ENCODE data around the gene C11orf24. TPM values are rescaled to one million over a fixed set of nuclear protein-coding genes. Genes with fewer than 3 reads are reported as not detected.

The C11orf24 gene
- polyA plus RNA-seq, 4 donors: 22.2 to 30.3 (median 27.6) TPM

DNA sequence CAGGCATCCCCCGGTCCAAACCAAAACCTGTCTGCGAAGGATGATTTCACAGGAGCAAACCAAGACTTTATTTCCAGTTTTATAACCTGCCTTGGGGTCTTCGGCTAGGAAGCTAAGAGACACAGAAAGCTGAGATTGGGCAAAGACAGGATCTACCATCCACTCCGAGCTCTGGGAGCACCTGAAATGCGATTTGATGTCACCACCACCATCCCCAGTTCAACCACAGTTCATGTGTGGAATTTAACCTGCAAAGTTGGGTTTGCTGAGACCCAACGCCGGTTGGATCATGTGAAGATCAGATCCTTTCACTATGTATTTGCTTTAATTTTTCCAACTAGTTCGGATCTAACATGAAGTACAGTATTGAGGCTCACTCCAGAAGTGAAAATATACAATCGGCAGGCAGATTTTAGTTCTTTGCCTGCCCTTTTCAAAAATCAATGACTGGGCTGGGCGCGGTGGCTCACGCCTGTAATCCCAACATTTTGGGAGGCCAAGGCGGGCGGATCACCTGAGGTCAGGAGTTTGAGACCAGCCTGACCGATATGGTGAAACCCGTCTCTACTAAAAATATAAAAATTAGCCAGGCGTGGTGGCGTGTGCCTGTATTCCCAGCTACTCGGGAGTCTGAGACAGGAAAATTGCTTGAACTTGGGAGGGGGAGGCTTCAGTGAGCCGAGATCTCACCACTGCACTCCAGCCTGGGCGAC is 1.4 kb upstream of the C11orf24 start:
- DNase-seq (ENCODE audit: low read depth in 4 of 4, low spot score in 2 of 4): no peak

DNA sequence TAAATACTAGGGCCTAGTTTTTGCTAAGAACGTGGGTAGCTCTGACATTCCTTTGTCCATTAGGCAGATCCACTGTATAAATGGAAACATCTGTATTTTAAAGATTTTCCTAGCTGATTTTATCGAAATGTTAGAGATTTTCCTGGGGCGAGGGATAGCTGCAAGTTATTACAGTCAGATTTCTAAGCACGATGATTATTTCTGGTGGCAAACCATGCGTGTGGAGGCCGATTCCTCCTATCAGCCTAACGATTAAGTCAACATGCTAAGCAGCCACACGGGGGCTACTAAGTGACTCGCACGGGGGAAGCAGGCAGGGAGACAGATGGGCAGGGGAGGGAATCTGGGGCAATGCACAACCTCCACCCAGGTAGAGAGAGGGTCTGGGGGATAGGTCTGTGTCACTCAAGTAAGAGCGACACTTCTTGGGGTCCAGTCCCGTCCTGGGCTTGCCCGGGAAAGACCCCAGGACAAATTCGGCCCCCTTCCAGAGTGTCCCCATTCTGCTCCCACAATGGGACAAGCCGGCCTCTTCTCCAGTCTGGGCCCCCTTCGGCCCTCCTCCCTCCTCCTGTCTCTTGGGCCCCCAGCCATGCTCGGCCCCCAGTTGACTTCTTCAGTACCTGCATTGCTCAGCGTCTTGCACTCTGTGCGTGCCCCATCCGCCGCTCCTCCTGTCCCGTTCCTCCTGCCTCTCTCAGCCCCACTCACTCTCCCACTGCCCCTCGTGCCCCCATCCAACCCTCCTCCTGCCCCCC is 571 bp downstream of the C11orf24 start:
- peak; percentile 25 to 49 (median 41) for DNase-seq (ENCODE audit: low read depth in 4 of 4, low spot score in 2 of 4)

DNA sequence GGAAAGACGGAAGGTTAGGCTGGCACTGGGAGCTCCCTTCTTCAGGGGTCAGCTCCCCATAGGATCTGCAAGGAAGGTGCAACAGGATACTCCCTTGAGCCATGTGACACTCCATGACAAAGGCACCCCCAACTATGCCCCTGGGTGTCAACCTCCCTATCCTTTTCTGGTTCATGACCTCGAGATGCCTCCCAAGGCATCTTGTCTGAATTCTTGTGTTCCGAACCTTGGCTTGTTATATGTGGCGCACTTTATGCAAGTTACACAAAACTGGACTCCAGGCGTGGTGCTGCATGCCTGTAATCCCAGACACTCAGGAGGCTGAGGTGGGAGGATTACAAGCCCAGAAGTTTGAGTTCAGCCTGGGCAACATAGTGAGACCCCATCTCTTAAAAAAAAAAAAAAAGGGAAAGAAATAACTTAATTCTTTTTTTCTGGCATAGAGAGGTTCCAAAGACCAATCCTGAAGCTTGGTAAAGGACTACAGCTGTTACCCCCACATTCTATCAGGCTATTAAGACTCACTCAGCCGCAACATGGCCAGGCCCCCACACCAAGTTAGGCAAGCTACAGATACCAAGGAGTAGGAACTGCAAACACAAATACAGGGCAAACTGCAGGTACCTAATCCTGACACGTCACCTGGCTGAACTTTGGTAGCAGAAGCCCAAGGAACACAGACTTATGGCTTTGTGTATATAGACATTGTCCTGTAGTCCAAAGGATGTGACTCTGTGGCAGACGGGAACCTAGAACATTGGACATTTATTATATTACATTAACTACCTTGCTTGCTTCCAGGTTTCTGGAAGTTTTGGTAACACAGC is 1.4 kb downstream of the C11orf24 start:
- peak in 1 of 4 donors; percentile 13 for DNase-seq (ENCODE audit: low read depth in 4 of 4, low spot score in 2 of 4)

DNA sequence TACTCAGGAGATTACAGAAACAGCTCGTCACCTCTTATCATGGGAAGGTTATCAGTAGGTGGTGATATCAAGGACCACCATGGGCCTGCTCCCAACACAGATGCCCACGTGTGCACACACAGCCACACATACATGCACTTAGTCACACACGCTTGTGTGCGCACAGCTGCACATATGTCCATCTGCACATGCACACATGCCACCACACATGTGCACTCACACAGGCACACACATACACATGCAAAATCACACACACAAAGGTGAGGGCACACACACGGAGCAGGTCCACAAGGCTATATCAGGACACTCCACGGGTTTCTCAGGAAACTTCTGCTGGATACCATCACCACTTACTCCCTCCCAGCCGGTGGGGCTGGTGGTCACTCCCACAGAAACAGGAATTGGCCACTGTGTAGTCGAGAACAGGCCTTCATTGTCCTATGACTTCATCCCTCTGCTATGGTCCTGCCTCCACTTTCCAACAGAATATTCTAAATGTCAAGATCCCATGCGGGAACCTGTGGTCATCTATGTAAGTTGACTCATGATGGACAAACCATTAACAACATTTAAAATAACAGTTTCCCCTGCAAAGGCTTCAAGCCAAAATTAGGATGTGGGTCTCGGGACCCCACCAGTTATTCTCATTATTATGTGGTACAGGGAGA is 2.2 kb downstream of the C11orf24 start:
- DNase-seq (ENCODE audit: low read depth in 4 of 4, low spot score in 2 of 4): no peak

DNA sequence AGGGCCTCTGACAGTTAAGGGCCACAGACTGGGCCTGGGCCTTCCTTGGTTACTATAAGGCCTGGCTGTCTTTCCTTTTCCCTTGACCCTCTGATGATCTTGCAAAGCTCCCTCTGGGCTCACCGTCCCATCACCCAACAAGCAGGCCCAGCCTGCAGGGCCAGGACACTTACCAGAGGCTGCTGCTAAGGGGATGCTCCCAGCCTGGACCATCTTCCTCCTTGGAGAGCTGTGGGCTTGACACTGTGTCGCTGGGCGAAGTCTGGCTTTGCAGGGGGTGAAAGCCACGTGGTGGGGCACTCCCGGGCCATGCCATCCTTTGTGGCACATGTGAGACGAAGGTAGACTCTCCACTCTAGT is 3.9 kb downstream of the C11orf24 start:
- no peak for DNase-seq (ENCODE audit: low read depth in 4 of 4, low spot score in 2 of 4)

DNA sequence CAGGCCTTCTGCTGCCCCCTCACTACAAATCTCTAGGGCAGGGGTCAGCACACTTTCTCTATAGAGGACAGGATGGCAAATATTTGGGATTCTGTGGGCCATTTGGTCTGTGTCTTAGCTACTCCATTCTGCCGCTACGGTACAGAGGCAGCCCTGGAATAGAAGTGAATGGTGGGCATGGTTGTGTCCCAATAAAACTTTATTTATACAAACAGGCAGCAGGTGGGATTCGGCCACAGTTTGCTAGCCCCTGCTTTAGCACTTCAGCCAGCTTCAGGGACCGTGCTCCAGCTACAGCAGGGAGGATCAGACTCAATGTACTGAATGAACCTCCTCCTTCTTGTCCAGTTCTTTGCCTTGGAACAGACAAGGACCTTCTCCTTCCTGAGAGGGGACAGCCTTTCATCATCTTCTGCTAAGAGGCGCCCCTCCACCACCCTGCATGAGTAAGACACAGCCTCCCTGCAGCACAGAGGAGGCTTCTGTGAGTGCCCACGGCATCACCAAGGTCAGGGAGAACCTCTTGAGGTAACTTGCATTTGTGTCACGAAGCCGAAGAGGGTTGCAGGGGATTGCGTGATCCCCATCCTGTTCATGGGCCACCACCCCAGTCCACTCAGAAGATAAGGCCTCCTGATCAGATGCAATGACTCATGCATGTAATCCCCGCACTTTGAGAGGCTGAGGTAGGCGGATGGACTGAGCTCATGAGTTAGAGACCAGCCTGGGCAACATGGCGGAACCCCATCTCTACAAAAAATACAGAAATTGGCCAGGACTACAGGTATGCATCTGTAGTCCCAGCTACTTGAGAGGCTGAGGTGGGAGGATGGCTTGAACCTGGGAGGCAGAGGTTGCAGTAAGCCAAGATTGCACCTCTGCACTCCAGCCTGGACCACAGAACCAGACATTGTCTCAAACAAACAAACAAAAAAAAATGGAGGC is 4.6 kb downstream of the C11orf24 start:
- DNase-seq (ENCODE audit: low read depth in 4 of 4, low spot score in 2 of 4): no peak

DNA sequence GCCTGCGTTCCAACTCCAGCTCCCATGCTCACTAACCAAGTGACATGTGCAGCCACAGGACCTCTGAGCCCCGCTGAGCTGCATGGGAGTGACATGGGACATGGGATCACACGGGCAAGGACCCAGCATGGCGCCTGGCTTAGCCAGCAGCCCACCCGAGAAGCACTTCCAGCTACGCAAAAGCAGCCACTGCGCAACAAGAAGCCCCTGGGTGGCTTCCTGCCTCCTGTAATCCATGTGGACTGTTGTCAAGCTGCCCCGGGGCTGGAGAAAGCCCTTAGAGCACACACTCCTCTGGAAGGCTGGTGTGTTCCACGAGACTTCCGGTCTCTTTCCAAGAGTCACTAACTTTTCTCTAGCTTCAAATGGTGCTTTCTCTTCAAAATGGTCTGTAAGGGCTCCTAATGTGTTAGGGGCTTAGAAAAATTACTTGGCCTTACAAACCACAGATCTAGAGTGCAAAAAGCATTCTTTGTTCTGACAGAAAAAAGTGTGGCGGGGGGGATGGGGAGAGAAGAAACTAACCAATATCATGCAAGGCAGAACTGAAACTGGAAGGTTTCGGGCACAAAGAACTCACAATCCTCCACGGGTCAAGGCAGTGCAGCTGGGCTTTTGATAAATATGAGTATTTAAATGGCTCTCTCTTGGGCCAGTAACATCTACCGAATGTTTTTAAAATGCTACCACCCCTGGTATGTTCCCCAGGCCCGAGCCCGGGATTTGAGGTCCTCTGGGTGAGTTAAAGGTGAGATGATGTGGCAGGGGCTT is 5.5 kb downstream of the C11orf24 start:
- no peak for DNase-seq (ENCODE audit: low read depth in 4 of 4, low spot score in 2 of 4)

DNA sequence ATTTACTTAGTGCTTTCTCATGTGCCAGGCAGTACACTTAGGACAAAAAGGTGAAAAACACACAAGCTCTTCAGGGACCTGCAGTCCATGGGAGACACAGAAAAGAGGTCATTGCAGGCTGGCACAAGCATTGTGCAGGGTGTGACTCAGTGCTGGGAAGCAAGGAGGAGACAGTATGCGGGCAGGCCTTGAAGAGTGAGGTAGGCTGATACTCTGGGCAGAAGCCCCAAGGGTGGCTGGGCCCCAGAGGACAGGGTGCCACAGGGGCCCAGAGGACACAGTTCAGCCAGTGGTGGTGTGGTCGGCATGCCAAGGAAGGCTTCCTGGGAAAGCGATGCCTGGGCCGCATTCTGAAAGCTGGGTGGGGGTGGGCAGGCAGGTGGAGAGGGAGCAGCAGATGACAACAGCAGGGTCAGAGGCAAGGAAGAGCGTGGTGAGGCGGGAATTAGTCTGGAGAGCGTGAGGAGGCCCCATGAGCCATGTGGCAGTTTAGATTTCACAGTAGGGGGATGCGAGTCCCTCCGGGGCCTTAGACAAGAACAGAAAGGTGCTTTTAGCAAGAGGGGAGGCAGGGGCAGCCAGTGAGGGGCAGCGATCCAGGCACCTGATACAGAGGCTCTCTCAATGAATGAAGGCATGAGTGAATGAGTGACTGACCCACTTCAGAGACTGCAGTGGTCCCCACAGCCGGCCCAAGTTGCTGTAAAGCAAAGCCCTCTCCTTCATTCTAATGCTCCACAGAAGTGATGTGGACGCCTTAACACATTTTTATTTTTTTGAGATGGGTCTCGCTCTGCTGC is 6.8 kb downstream of the C11orf24 start:
- no peak for DNase-seq (ENCODE audit: low read depth in 4 of 4, low spot score in 2 of 4)

DNA sequence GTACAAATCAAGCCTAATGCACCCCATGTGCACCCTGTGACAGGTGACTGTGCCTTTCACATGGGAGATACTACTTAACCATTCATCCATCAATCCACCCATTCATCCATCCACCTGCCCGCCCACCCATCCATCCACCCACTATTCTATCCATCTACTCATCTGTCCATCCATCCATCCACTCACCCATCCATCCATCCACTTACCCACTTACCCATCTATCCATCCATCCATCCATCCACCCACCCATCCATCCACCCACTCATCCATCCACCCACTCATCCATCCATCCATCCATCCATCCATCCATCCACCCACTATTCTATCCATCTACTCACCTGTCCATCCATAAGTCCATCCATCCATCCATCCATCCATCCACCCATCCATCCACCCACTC is 7.5 kb downstream of the C11orf24 start:
- DNase-seq (ENCODE audit: low read depth in 4 of 4, low spot score in 2 of 4): no peak

DNA sequence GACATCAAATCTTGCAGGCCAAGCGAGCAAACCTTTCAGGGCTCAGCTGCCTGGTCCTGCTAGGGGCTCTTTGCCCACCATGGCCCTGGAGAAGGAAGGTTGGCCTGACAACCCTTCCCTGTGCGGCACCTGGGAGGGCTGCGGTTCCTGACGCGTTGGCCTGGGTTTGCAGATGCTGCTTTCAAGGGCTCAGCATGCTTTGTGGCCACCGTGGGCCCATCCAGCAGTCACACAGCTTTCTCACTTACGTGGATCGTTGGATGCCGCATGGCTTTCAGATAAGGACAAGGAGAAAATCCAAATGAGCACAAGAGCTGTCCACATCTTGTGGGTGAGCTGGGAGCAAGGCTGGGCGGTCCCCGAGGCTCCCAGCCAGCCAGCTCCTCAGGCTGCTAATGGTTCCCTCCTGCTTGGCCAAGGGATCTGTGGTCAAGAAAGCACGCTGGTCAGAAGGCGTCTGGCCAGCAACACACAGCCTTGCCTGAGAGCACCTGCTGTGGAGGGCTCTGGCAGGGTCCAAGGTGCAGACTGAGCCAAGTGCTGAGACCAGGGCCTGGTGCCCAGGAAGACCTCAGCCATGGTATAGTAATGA is 8.2 kb downstream of the C11orf24 start:
- DNase-seq (ENCODE audit: low read depth in 4 of 4, low spot score in 2 of 4): no peak

DNA sequence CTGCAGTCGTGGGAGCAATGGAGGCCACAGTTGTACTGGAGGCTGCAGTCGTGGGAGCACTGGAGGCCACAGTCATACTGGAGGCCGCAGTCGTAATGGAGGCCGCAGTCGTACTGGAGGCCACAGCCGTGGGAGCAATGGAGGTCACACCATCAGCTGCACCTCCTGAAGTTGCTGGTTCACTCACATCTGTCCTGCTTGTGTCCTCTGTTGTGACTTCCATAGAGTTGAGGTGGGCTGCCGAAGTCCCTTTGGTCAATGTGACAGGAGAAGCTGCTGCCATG is 9.3 kb downstream of the C11orf24 start:
- DNase-seq (ENCODE audit: low read depth in 4 of 4, low spot score in 2 of 4): no peak

DNA sequence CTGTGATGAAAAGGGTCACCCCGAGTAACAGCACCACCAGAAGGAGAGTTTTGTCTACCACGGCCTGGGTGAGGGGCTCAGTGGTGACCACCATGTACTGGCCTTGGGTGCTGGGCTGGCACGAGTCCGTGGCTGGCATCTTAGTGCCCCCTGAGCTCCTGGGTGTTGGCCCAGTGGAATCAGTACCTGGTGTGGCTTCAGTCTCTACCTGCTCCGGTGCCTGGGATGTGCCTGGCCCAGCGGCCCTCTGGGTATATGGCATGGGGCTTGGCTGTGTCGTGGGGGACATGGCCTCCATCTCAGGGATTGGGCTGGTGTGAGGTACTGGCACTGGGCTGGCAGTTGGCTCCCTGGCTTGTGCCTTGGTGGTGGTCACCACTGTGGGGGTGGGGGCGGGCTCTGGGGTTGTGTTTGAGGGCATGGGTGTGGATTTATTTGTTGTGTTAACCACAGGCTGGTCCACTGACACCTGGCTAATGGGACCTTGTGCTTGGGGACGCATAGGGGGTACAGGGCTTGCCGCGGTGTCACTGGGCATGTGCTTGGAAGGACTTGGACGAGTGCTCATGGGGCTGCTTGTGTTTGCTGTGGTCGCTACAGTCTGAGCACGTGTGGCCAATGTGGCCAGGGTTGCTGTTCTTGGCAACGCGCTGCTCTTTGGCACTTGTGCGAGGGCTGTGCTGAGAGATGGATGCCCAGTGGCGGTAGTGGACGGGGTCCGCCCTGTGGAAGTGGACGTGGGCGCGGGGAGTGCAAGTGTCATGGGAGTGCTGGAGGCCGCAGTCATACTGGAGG is 9.8 kb downstream of the C11orf24 start:
- DNase-seq (ENCODE audit: low read depth in 4 of 4, low spot score in 2 of 4): no peak

DNA sequence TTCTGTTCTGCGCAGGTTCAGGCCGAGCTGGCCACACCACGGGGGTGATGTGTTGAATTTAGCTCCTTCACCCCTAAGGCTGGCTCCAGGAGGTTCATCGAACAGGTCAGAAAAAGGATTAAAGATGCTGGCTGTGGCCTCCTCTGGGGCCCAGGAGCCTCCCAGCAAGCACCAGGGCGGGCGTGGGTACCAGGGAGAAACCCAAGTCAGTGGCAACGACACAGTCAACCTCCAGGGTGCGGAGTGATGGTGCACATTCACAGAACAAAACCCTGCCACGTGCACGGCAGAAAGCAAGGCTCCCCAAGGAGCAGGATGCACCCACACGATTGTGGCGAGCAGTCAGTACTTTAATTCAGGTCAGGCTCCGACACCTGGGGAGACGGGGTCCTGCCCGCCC is 10.8 kb downstream of the C11orf24 start:
- no peak for DNase-seq (ENCODE audit: low read depth in 4 of 4, low spot score in 2 of 4)

DNA sequence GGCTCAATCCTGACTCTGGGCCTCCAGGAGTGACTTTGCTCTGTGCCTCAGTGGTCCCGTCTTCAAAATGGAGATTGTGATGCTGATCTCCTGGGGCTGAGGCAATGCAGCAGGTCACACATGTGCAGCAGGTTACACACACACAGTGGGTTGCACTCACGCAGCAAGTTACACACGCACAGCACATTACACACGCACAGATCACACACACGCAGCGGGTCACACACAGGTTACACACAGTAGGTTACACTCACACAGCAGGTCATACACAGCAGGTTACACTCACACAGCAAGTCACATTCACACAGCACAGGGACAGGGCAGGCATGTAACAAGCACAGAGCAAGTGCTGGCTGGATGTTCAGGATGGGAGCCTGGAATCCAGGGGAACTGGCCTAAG is 11.3 kb downstream of the C11orf24 start:
- no peak for DNase-seq (ENCODE audit: low read depth in 4 of 4, low spot score in 2 of 4)

DNA sequence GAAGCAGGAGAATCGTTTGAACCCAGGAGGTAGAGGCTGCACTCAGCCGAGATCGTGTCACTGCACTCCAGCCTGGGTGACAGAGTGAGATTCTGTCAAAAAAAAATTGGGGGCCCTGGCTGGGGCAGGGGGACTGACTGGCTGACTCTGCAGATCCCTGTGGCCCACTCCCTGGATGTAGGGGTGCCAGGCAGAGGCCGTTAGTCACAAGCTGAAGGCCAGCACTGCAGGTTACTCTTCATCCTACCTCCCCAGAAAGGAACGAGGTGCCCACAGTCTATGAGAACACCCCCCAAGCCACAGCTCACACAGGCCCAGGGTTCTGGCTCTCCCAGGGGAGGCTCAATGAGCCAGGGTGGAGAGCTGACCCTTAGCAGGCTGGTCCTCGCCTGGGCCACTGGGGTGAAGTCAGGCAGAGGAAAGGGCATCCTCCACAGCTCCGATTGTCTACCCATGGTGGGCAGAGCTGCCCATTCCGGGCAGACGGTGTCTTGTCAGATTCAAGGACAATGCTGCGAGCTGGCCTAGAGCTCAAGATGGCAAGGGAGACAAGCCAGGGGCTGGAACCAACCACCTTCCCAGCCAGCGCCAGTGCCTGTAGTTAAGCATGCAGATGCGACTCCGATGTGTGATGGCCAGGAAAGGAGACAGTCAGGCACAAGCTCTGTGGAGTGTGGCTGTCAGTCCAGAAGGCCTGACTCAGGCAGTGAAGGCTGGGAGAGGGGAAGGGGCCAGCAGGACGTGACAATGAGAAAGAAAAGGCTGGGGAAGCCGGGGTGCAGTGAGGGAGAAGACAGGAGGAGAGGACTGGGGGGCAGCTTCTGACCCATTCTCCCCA is 12.4 kb downstream of the C11orf24 start:
- no peak for DNase-seq (ENCODE audit: low read depth in 4 of 4, low spot score in 2 of 4)

DNA sequence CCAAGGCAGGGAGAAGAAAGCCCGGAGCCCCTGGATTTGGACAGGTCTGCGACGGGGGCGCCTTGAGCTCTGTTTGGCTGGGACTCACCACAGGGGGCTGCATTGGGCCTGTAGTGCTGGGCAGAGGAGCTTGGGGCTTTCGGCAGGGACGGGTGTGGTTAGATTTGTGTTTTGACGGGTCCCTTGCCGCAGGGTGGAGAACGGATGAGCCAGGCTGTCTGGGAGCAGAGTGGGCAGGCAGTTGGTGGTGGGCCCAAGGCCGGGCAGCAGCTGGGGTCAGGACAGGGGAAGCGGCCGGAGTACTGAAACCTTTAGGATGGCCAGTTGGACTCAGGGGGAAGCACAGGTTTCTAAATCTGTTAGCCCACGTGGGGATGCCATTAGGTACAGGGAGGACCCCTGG is 13.4 kb downstream of the C11orf24 start:
- DNase-seq (ENCODE audit: low read depth in 4 of 4, low spot score in 2 of 4): no peak

Data from left renal cortex interstitium (tissue), 4 donors.